HepG2 (cell line): Measurements from ENCODE around the gene UPB1. TPM values are rescaled to one million over a fixed set of nuclear protein-coding genes. Genes with fewer than 3 reads are reported as not detected.
A peak's percentile ranks its signal among the peaks of the same experiment; 100 is the strongest.
"Not testable (repeated sequence)": the region's sequence is repeated elsewhere in the genome, so short reads cannot be mapped to it uniquely, and the experiment has no call there.

ENCODE experiments used
- ATAC-seq: fragments of 200-7000 bp; cut with Tn5 transposase; 3 replicates; pipeline ENCODE4 v1.9.1; 2020; ENCODE audit warnings: mild to moderate bottlenecking, moderate library complexity
- BruUV-seq: library from RNA; stranded (reverse); fragments of 400-500 nt; replicated peaks from 2 replicates; lab custom pipeline; 2021; lab: Mats Ljungman, UMichigan
- CTCF ChIA-PET: fragments of 300-600 bp; formaldehyde crosslinking; extraction: SDS; loops from one replicate; lab custom pipeline; 2021; ENCODE audit warnings: low total read pairs, inconsistent platforms, low intra/inter-chr PET ratio; lab: Yijun Ruan, JAX
- POLR2A ChIA-PET: fragments of 350-600 bp; sonication (Branson Sonifier 250); formaldehyde crosslinking; loops from one replicate; lab custom pipeline; 2020; ENCODE audit warnings: antibody characterized with exemption, inconsistent platforms; lab: Yijun Ruan, JAX
- DNase-seq: peaks from one replicate; pipeline ENCODE4 v3.0.0-alpha.2; 2015; ENCODE audit warnings: low spot score
- FAIRE-seq: peaks from 3 replicates; lab custom pipeline; 2011; peaks lifted over from hg19 to GRCh38; lab: Jason Lieb, UNC
- H2AFZ ChIP-seq: one replicate; pipeline ENCODE4 v1.6.1; 2011; ENCODE audit warnings: low read length, inconsistent platforms
- H3K27ac ChIP-seq: fragments of 300-600 bp; 3 replicates; pipeline ENCODE4 v1.8.0; 2011; ENCODE audit warnings: mixed run types, mild to moderate bottlenecking, mixed read lengths, low read length, inconsistent platforms; ENCODE audit not compliant: insufficient read depth; ENCODE audit errors: extremely low read length
- H3K27me3 ChIP-seq, 2 experiments: fragments of 200-600 bp in 1 of 2; 2 replicates in 1 of 2; 3 replicates in 1 of 2; pipeline versions ENCODE4 v1.6.0 to v1.8.0; 2011; ENCODE audit warnings: low read length in 2 of 2, mild to moderate bottlenecking in 2 of 2, moderate library complexity in 2 of 2, inconsistent platforms in 1 of 2; ENCODE audit not compliant: insufficient read depth in 2 of 2, control insufficient read depth in 1 of 2
- H3K36me3 ChIP-seq, 2 experiments: fragments of 200-600 bp in 1 of 2; replicated peaks in 1 of 2; 2 replicates in 1 of 2; 3 replicates in 1 of 2; pipeline versions ENCODE4 v1.5.1 to v1.8.0; 2011; ENCODE audit warnings: low read length in 2 of 2, inconsistent platforms in 1 of 2; ENCODE audit not compliant: insufficient read depth in 2 of 2, control insufficient read depth in 1 of 2
- H3K4me1 ChIP-seq: 2 replicates; pipeline ENCODE4 v1.5.1; 2012; ENCODE audit warnings: low read length, inconsistent platforms; ENCODE audit not compliant: insufficient read depth
- H3K4me2 ChIP-seq: 2 replicates; pipeline ENCODE4 v1.6.0; 2011; ENCODE audit warnings: low read depth, low read length, inconsistent platforms
- H3K4me3 ChIP-seq, 3 experiments: fragments of 200-600 bp in 1 of 3; sonication (generic), shearing (Covaris generic) in 1 of 3; replicated peaks in 1 of 3; 2 replicates each; pipeline ENCODE4 v1.5.1; 2011 to 2016; ENCODE audit warnings: low read length in 3 of 3, inconsistent platforms in 2 of 3, low read depth in 2 of 3, mild to moderate bottlenecking in 2 of 3, control low read depth in 1 of 3, mixed read lengths in 1 of 3; ENCODE audit not compliant: insufficient read depth in 1 of 3
- H3K79me2 ChIP-seq: one replicate; pipeline ENCODE4 v1.6.1; 2011; ENCODE audit warnings: low read length, inconsistent platforms; ENCODE audit not compliant: insufficient read depth
- H3K9ac ChIP-seq: 2 replicates; pipeline ENCODE4 v1.6.0; 2011; ENCODE audit warnings: mild to moderate bottlenecking, low read depth, low read length, inconsistent platforms; ENCODE audit not compliant: insufficient read depth
- H3K9me3 ChIP-seq: 2 replicates; pipeline ENCODE4 v1.5.1; 2012; ENCODE audit warnings: mild to moderate bottlenecking, low read length
- H4K20me1 ChIP-seq: 2 replicates; pipeline ENCODE4 v1.6.0; 2011; ENCODE audit warnings: inconsistent platforms, mild to moderate bottlenecking, low read length, moderate library complexity; ENCODE audit not compliant: insufficient read depth
- ATF7 ChIP-seq, 2 experiments: fragments of 450-650 bp in 1 of 2; sonication (generic) in 1 of 2; formaldehyde crosslinking in 1 of 2; IDR thresholded peaks; 2 replicates each; pipeline versions ENCODE4 v1.4.0 to v1.6.1; 2016 to 2020; ENCODE audit warnings: antibody characterized with exemption in 1 of 2, mild to moderate bottlenecking in 1 of 2, missing genetic modification reagents in 1 of 2
- CEBPB ChIP-seq: IDR thresholded peaks from 2 replicates; pipeline ENCODE4 v1.6.1; 2011; ENCODE audit warnings: low read depth, low read length, improper control_type of control experiment, borderline replicate concordance
- CEBPG ChIP-seq: IDR thresholded peaks from 2 replicates; pipeline ENCODE4 v1.6.1; 2016
- FOSL2 ChIP-seq: sonication (generic); formaldehyde crosslinking; IDR thresholded peaks from 2 replicates; pipeline ENCODE4 v1.4.0; 2020; ENCODE audit warnings: missing genetic modification reagents
- GATAD2A ChIP-seq: IDR thresholded peaks from 2 replicates; pipeline ENCODE4 v1.6.1; 2016
- SALL1 ChIP-seq: sonication (generic); formaldehyde crosslinking; IDR thresholded peaks from 2 replicates; pipeline ENCODE4 v1.8.0; 2022; ENCODE audit warnings: mild to moderate bottlenecking, missing genetic modification reagents
- SIX4 ChIP-seq: sonication (generic); formaldehyde crosslinking; IDR thresholded peaks from 2 replicates; pipeline ENCODE4 v1.4.0; 2020; ENCODE audit warnings: missing genetic modification reagents
- SOX5 ChIP-seq: IDR thresholded peaks from 2 replicates; pipeline ENCODE4 v1.6.1; 2016; ENCODE audit warnings: borderline replicate concordance
- WGBS: methylation state at CpG from one replicate; pipeline ENCODE4 v1.1.6; 2017; ENCODE audit warnings: low lambda C conversion rate; 5-methylcytosine and 5-hydroxymethylcytosine counted together
- in situ Hi-C: cut with HindIII; loops from 2 replicates; pipeline ENCODE4 v1.10.0; 2017; ENCODE audit warnings: low pct_unique_long_range_greater_than_20kb; ENCODE audit not compliant: extremely low pct_ligation_motif_present
- intact Hi-C: fragments of 100-400 bp; cut with micrococcal nuclease; formaldehyde crosslinking; loops from one replicate; pipeline ENCODE4 v1.10.0; 2022; ENCODE audit not compliant: unreplicated experiment
- polyA plus RNA-seq, 8 experiments: library from polyadenylated mRNA; depleted of rRNA in 3 of 8; stranded (reverse) in 7 of 8; unstranded in 1 of 8; fragments of >200 nt; fragmentation: Illumina TruSeq in 4 of 8; extraction: Trizol in 4 of 8; gene quantifications; 2 replicates each; pipeline versions ENCODE4 v1.2.1 to v1.2.3, GENCODE V29; 2011 to 2016; ENCODE audit warnings: low read depth in 4 of 8, missing spikeins in 1 of 8, mixed read lengths in 1 of 8; ENCODE audit not compliant: insufficient read depth in 1 of 8
- total RNA-seq, 5 experiments: library from RNA; depleted of rRNA; stranded (reverse); fragments of >200 nt; fragmentation: Illumina TruSeq; extraction: Trizol; gene quantifications; 2 replicates each; pipeline ENCODE4 v1.2.3, GENCODE V29; 2016; ENCODE audit warnings: low read depth in 1 of 5

Gene UPB1
- total and polyA plus RNA-seq, 2 of the 13 experiments (the other 11 are each of a cell fraction or from before 2014, with no cell fraction given): 0.38 to 1.2 TPM

DNA sequence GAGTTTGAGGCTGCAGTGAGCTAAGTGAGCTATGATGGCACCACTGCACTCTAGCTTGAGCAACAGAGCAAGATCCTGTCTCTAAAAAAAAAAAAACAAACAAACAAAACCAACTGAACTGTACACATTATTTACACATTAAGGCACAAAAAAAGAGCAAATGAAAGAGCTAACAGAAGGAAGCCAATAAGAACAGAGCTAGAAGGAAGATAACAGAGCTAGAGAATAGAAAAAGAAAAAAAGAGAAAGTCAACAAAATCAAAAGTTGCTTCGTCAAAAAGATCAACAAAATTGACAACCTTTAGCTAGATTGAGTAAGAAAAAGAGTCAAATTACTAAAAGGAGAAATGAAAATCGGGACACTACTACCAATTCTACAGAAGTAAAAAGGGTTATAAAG lies 34.8 kb downstream of the UPB1 start (continued):
- TF ChIP-seq SOX5 (CRISPR knock-in tag): 0 out of 2 replicates have a peak, but pooled peaks have one; percentile 12

DNA sequence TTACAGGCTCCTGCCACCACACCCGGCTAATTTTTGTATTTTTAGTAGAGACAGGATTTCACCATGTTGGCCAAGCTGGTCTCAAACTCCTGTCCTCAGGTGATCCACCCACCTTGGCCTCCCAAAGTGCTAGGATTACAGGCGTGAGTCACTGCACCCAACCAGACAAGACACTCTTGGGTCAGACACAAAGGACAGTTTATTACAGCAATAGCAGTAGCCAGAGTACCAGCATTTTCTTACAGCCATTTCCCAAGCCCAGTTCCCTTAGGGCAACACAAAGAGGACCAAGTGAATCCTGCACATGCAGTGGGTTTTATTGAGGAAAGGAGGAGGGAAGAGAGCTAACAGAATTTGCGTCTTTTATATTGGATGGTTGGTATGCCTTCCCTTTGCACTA lies 35.8 kb downstream of the UPB1 start:
- H3K79me2 ChIP-seq, intact Hi-C loops, H3K4me2 ChIP-seq, H3K9ac ChIP-seq, H4K20me1 ChIP-seq, ATAC-seq, CTCF ChIA-PET, H3K36me3 ChIP-seq, FAIRE-seq, H3K27me3 ChIP-seq, H2AFZ ChIP-seq, in situ Hi-C loops, BruUV-seq, H3K9me3 ChIP-seq, H3K27ac ChIP-seq, H3K4me3 ChIP-seq, DNase-seq: not testable (repeated sequence)
- peaks cover 58% of the 10 kb centered on the region for H3K4me1 ChIP-seq
- peak; percentile 56 for TF ChIP-seq FOSL2 (CRISPR knock-in tag)
- POLR2A ChIA-PET: interaction anchor here (1.1 to 2.6 kb wide), 3 partner anchors 11 to 24 kb away, joined by 3 to 26 read pairs (median 4); partner anchors contain the start of gene GUCD1
- 14% methylated on average over 3 of the region's 3 CpGs for WGBS

DNA sequence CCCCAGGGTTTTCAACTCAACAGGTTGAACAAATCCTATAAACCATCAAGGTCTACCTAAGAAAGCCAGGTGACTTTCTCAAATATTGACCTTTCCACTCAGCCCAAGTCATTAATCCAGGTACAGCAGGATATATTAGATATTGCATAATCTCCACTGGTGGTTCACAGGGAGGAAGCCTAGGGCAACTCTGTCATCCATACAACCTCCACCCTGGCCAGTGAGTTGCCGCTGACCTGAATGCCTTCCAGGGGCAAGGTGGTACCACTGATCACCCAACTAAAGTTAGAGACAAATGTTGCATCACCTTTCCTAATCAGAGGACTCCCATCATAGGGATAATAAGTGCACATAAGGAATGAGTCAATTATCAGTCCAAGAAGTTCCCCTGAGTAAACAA lies 36.9 kb downstream of the UPB1 start:
- in situ Hi-C loops: no loop called here
- no peak overlapping the region for H3K27ac ChIP-seq
- intact Hi-C loops: no loop called here
- H3K36me3 ChIP-seq: no peaks in the 10 kb centered on the region
- H3K79me2 ChIP-seq: no peaks in the 10 kb centered on the region
- no peak overlapping the region for H3K4me2 ChIP-seq
- ATAC-seq (no peak; the same call in 2 of the 3 replicates), FAIRE-seq (no peak), DNase-seq (no peak)
- H3K27me3 ChIP-seq: no peaks in the 10 kb centered on the region
- WGBS: 25% methylated on average over 1 of the region's 1 CpG
- no peak for TF ChIP-seq SIX4 (CRISPR knock-in tag)
- peak; percentile 32; the same call in 1 of the 2 replicates for TF ChIP-seq ATF7 (IDR thresholded peaks at IDR 0.05)
- no peak for TF ChIP-seq ATF7 (CRISPR knock-in tag; IDR thresholded peaks at IDR 0.05)
- TF ChIP-seq CEBPB: peak; percentile 45; the same call in 1 of the 2 replicates
- 0 out of 2 replicates have a peak, but pooled peaks have one; percentile 11 for TF ChIP-seq GATAD2A (CRISPR knock-in tag)
- TF ChIP-seq CEBPG: peak; percentile 77
- 0 out of 2 replicates have a peak, but pooled peaks have one; percentile 8 for TF ChIP-seq SALL1
- H3K4me1 ChIP-seq: peaks cover 56% of the 10 kb centered on the region
- BruUV-seq: no TSS peak
- H3K4me3 ChIP-seq: no peak overlapping the region
- CTCF ChIA-PET: no interaction called here
- H3K9me3 ChIP-seq: no peaks in the 10 kb centered on the region
- POLR2A ChIA-PET: interaction anchor here (2.1 kb wide), 1 partner anchor 17 kb away, joined by 5 read pairs; no protein-coding TSS in a partner anchor
- no peak overlapping the region for H3K9ac ChIP-seq
- no peaks in the 10 kb centered on the region for H4K20me1 ChIP-seq
- no peak overlapping the region for H2AFZ ChIP-seq
